ENCODE results near the gene SH3GLB1. TPM values are rescaled to one million over a fixed set of nuclear protein-coding genes. Genes with fewer than 3 reads are reported as not detected.
"Not testable (repeated sequence)": the region's sequence is repeated elsewhere in the genome, so short reads cannot be mapped to it uniquely, and the experiment has no call there.

The SH3GLB1 gene
- total and polyA plus RNA-seq, 4 donors, result 57.7 to 114 (median 89.6) TPM

- not testable (repeated sequence) for H3K36me3 ChIP-seq (ENCODE audit: control insufficient read depth, insufficient read depth, low read length); H3K9me3 ChIP-seq (ENCODE audit: control insufficient read depth, insufficient read depth, low read length); H3K4me3 ChIP-seq (ENCODE audit: low read depth, low read length); DNase-seq (ENCODE audit: low read depth in 4 of 6, low spot score in 6 of 6); H3K4me1 ChIP-seq (ENCODE audit: control insufficient read depth, insufficient read depth, low read length); H3K27me3 ChIP-seq (ENCODE audit: control insufficient read depth, insufficient read depth, low read length)
- H3K27ac ChIP-seq (ENCODE audit: low read depth, low read length), result peak overlapping the region; percentile 98
- WGBS (ENCODE audit: insufficient coverage), result 80% methylated on average over 2 of the region's 5 CpGs
These were observed 1.4 kb upstream of the SH3GLB1 start for GRCh38 chr1:86702954-86703494.

GRCh38 chr1:86703696-86704457 lies 499 bp upstream of the SH3GLB1 start:
- DNase-seq (ENCODE audit: low read depth in 4 of 6, low spot score in 6 of 6), result peak in 5 of 6 donors; percentile 50 to 93 (median 58)
- Histone ChIP-seq H3K4me3 (ENCODE audit: low read depth, low read length) (peak overlapping the region; percentile 70), H3K9me3 (ENCODE audit: control insufficient read depth, insufficient read depth, low read length) (no peaks in the 10 kb centered on the region), H3K4me1 (ENCODE audit: control insufficient read depth, insufficient read depth, low read length) (no peaks in the 10 kb centered on the region), H3K27ac (ENCODE audit: low read depth, low read length) (peak overlapping the region; percentile 98), H3K36me3 (ENCODE audit: control insufficient read depth, insufficient read depth, low read length) (no peaks in the 10 kb centered on the region), H3K27me3 (ENCODE audit: control insufficient read depth, insufficient read depth, low read length) (no peaks in the 10 kb centered on the region)
- WGBS (ENCODE audit: insufficient coverage), result 2% methylated on average over 20 of the region's 34 CpGs

GRCh38 chr1:86704972-86705664 lies 742 bp downstream of the SH3GLB1 start:
- no peaks in the 10 kb centered on the region for H3K9me3 ChIP-seq (ENCODE audit: control insufficient read depth, insufficient read depth, low read length)
- DNase-seq (ENCODE audit: low read depth in 4 of 6, low spot score in 6 of 6), result peak; percentile 31 to 87 (median 65)
- WGBS (ENCODE audit: insufficient coverage), result 0% methylated on average over 40 of the region's 41 CpGs
- H3K27ac ChIP-seq (ENCODE audit: low read depth, low read length), result peak overlapping the region; percentile 98
- H3K27me3 ChIP-seq (ENCODE audit: control insufficient read depth, insufficient read depth, low read length), result no peaks in the 10 kb centered on the region
- H3K36me3 ChIP-seq (ENCODE audit: control insufficient read depth, insufficient read depth, low read length), result no peaks in the 10 kb centered on the region
- H3K4me1 ChIP-seq (ENCODE audit: control insufficient read depth, insufficient read depth, low read length), result no peaks in the 10 kb centered on the region
- peak overlapping the region; percentile 70 for H3K4me3 ChIP-seq (ENCODE audit: low read depth, low read length)

- WGBS (ENCODE audit: insufficient coverage), result 0% methylated on average over 1 of the region's 4 CpGs
- H3K4me3 ChIP-seq (ENCODE audit: low read depth, low read length), result peak overlapping the region; percentile 70
- peak in 2 of 6 donors; percentile 7 to 76 for DNase-seq (ENCODE audit: low read depth in 4 of 6, low spot score in 6 of 6)
- no peaks in the 10 kb centered on the region for H3K4me1 ChIP-seq (ENCODE audit: control insufficient read depth, insufficient read depth, low read length)
- no peaks in the 10 kb centered on the region for H3K36me3 ChIP-seq (ENCODE audit: control insufficient read depth, insufficient read depth, low read length)
- H3K9me3 ChIP-seq (ENCODE audit: control insufficient read depth, insufficient read depth, low read length), result no peaks in the 10 kb centered on the region
- H3K27me3 ChIP-seq (ENCODE audit: control insufficient read depth, insufficient read depth, low read length), result no peaks in the 10 kb centered on the region
- peak overlapping the region; percentile 98 for H3K27ac ChIP-seq (ENCODE audit: low read depth, low read length)
These were observed 1.2 kb downstream of the SH3GLB1 start for GRCh38 chr1:86705665-86705985.

- Histone ChIP-seq H3K9me3 (ENCODE audit: control insufficient read depth, insufficient read depth, low read length) (no peaks in the 10 kb centered on the region), H3K27me3 (ENCODE audit: control insufficient read depth, insufficient read depth, low read length) (no peaks in the 10 kb centered on the region), H3K4me1 (ENCODE audit: control insufficient read depth, insufficient read depth, low read length) (no peaks in the 10 kb centered on the region), H3K4me3 (ENCODE audit: low read depth, low read length) (peak overlapping the region; percentile 70), H3K36me3 (ENCODE audit: control insufficient read depth, insufficient read depth, low read length) (no peaks in the 10 kb centered on the region), H3K27ac (ENCODE audit: low read depth, low read length) (peak overlapping the region; percentile 98)
- DNase-seq (ENCODE audit: low read depth in 4 of 6, low spot score in 6 of 6), result no peak
- no CpG with 5 or more reads among the region's 2 CpGs for WGBS (ENCODE audit: insufficient coverage)
These were observed 1.8 kb downstream of the SH3GLB1 start for GRCh38 chr1:86706018-86706635.

- H3K27me3 ChIP-seq (ENCODE audit: control insufficient read depth, insufficient read depth, low read length), result no peaks in the 10 kb centered on the region
- H3K4me3 ChIP-seq (ENCODE audit: low read depth, low read length), result no peak overlapping the region
- no peaks in the 10 kb centered on the region for H3K9me3 ChIP-seq (ENCODE audit: control insufficient read depth, insufficient read depth, low read length)
These were observed 4.5 kb downstream of the SH3GLB1 start for GRCh38 chr1:86708920-86709319.

GRCh38 chr1:86712088-86712860 lies 7.9 kb downstream of the SH3GLB1 start:
- Histone ChIP-seq H3K9me3 (ENCODE audit: control insufficient read depth, insufficient read depth, low read length) (no peaks in the 10 kb centered on the region), H3K4me1 (ENCODE audit: control insufficient read depth, insufficient read depth, low read length) (no peaks in the 10 kb centered on the region), H3K4me3 (ENCODE audit: low read depth, low read length) (no peak overlapping the region), H3K27me3 (ENCODE audit: control insufficient read depth, insufficient read depth, low read length) (no peaks in the 10 kb centered on the region), H3K27ac (ENCODE audit: low read depth, low read length) (no peak overlapping the region), H3K36me3 (ENCODE audit: control insufficient read depth, insufficient read depth, low read length) (peaks cover 3% of the 10 kb centered on the region)
- DNase-seq (ENCODE audit: low read depth in 4 of 6, low spot score in 6 of 6), result no peak
- WGBS (ENCODE audit: insufficient coverage), result 100% methylated on average over 1 of the region's 2 CpGs

More at GRCh38 chr1:86708920-86709319, 4.5 kb downstream of the SH3GLB1 start:
- no CpG with 5 or more reads among the region's 1 CpG for WGBS (ENCODE audit: insufficient coverage)
- DNase-seq (ENCODE audit: low read depth in 4 of 6, low spot score in 6 of 6), result no peak
- H3K36me3 ChIP-seq (ENCODE audit: control insufficient read depth, insufficient read depth, low read length), result no peaks in the 10 kb centered on the region
- H3K27ac ChIP-seq (ENCODE audit: low read depth, low read length), result no peak overlapping the region
- no peaks in the 10 kb centered on the region for H3K4me1 ChIP-seq (ENCODE audit: control insufficient read depth, insufficient read depth, low read length)

GRCh38 chr1:86713477-86713876 lies 9.1 kb downstream of the SH3GLB1 start:
- no peaks in the 10 kb centered on the region for H3K9me3 ChIP-seq (ENCODE audit: control insufficient read depth, insufficient read depth, low read length)
- no peak for DNase-seq (ENCODE audit: low read depth in 4 of 6, low spot score in 6 of 6)
- H3K4me3 ChIP-seq (ENCODE audit: low read depth, low read length), result no peak overlapping the region
- H3K36me3 ChIP-seq (ENCODE audit: control insufficient read depth, insufficient read depth, low read length), result peaks cover 3% of the 10 kb centered on the region
- 57% methylated on average over 2 of the region's 3 CpGs for WGBS (ENCODE audit: insufficient coverage)
- no peak overlapping the region for H3K27ac ChIP-seq (ENCODE audit: low read depth, low read length)
- no peaks in the 10 kb centered on the region for H3K27me3 ChIP-seq (ENCODE audit: control insufficient read depth, insufficient read depth, low read length)
- no peaks in the 10 kb centered on the region for H3K4me1 ChIP-seq (ENCODE audit: control insufficient read depth, insufficient read depth, low read length)

- no peak overlapping the region for H3K27ac ChIP-seq (ENCODE audit: low read depth, low read length)
- 80% methylated on average over 1 of the region's 1 CpG for WGBS (ENCODE audit: insufficient coverage)
- no peaks in the 10 kb centered on the region for H3K27me3 ChIP-seq (ENCODE audit: control insufficient read depth, insufficient read depth, low read length)
- H3K4me1 ChIP-seq (ENCODE audit: control insufficient read depth, insufficient read depth, low read length), result no peaks in the 10 kb centered on the region
- peaks cover 3% of the 10 kb centered on the region for H3K36me3 ChIP-seq (ENCODE audit: control insufficient read depth, insufficient read depth, low read length)
- H3K4me3 ChIP-seq (ENCODE audit: low read depth, low read length), result no peak overlapping the region
- no peak for DNase-seq (ENCODE audit: low read depth in 4 of 6, low spot score in 6 of 6)
- no peaks in the 10 kb centered on the region for H3K9me3 ChIP-seq (ENCODE audit: control insufficient read depth, insufficient read depth, low read length)
These were observed 9.8 kb downstream of the SH3GLB1 start for GRCh38 chr1:86714159-86714558.
